GM12801 (cell line): ENCODE data around the gene ATP6V1C2.

Source experiments
- CTCF ChIP-seq: IDR thresholded peaks from one replicate; pipeline ENCODE4 v1.5.1; 2011; ENCODE audit warnings: control low read depth; ENCODE audit not compliant: insufficient read length; ENCODE audit errors: extremely low read depth

The ATP6V1C2 gene

GRCh38 chr2:10721396-10722251 lies at the start of gene ATP6V1C2:
ATP6V1C2 (plus strand) TSS chr2:10721630; CDS start chr2:10722850, 1,220 bp downstream.
- no peak for TF ChIP-seq CTCF

GRCh38 chr2:10675131-10675530 lies 46.3 kb upstream of the ATP6V1C2 start:
- no peak for TF ChIP-seq CTCF

GRCh38 chr2:10678225-10678624 lies 43.2 kb upstream of the ATP6V1C2 start:
- TF ChIP-seq CTCF: no peak

GRCh38 chr2:10680214-10680613 lies 41.2 kb upstream of the ATP6V1C2 start:
- no peak for TF ChIP-seq CTCF

GRCh38 chr2:10680957-10681356 lies 40.5 kb upstream of the ATP6V1C2 start:
- TF ChIP-seq CTCF: no peak

GRCh38 chr2:10686176-10686730 lies 35.2 kb upstream of the ATP6V1C2 start:
- no peak for TF ChIP-seq CTCF

GRCh38 chr2:10688921-10689807 lies 32.3 kb upstream of the ATP6V1C2 start:
- TF ChIP-seq CTCF: no peak
